CD4-positive, alpha-beta T cell treated with Interferon alpha-2 for 1 hour (primary cell): ENCODE data around the gene SYVN1.
A peak's percentile ranks its signal among the peaks of the same experiment; 100 is the strongest.

Experiments
- DNase-seq, 2 donors: peaks; one replicate each; pipeline ENCODE4 v3.0.0-alpha.2; 2020 to 2022

Gene SYVN1

GRCh38 chr11:65111744-65112545, 22.4 kb downstream of the SYVN1 start, which contains the start of gene TM7SF2:
Gene TM7SF2 (plus strand): TSS chr11:65111872. CDS start chr11:65112016, 144 bp downstream.
- peak; percentile 94 to 96 for DNase-seq

DNA sequence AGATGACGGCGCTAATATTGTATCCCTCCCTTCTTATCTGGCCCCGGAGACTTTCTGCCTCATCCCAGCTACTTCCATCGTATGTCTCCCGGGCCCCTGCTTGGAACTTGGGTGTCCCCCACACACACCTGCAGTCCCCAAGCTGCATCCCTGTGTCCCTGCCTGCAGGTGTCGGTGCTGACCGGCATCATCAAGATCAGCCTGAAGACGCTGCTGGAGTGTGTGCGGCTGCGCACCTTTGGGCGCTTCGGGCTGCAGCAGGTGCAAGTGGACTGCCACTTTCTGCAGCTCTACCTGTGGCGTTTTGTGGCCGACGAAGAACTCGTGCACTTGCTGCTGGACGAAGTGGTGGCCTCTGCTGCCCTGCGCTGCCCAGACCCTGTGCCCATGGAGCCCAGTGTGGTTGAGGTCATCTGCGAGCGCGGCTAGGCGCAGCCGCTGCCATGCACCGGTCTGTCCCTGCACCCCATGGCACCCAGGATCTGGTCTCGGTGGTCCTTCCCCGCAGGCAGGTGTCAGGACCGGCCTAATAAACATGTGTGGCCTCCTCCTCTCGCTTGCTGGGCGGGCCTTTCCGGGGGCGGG, 23.1 kb downstream of the SYVN1 start:
- DNase-seq, result no peak

DNA sequence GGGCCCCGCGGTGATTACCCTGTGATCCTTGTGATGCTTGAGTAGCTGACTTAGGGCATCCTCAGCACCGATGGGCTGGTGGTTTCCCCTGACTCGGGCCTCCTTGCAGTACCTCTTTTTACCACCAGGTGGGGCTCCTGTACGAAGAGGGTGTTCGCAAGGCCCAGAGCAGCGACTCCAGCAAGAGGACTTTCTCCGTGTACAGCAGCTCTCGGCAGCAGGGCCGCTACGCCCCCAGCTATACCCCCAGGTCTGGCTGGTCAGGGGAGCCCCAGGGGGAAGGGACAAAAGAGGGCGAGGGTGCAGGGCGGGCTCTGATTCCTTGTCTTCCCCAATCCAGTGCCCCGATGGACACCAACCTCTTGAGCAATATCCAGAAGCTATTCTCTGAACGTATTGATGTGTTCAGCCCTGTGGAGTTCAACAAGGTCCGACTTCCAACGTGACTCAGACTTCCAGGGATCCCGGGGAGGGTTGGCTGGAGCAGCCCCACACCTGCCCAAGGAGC, 23.9 kb downstream of the SYVN1 start:
- DNase-seq, result peak; percentile 91 to 96

DNA sequence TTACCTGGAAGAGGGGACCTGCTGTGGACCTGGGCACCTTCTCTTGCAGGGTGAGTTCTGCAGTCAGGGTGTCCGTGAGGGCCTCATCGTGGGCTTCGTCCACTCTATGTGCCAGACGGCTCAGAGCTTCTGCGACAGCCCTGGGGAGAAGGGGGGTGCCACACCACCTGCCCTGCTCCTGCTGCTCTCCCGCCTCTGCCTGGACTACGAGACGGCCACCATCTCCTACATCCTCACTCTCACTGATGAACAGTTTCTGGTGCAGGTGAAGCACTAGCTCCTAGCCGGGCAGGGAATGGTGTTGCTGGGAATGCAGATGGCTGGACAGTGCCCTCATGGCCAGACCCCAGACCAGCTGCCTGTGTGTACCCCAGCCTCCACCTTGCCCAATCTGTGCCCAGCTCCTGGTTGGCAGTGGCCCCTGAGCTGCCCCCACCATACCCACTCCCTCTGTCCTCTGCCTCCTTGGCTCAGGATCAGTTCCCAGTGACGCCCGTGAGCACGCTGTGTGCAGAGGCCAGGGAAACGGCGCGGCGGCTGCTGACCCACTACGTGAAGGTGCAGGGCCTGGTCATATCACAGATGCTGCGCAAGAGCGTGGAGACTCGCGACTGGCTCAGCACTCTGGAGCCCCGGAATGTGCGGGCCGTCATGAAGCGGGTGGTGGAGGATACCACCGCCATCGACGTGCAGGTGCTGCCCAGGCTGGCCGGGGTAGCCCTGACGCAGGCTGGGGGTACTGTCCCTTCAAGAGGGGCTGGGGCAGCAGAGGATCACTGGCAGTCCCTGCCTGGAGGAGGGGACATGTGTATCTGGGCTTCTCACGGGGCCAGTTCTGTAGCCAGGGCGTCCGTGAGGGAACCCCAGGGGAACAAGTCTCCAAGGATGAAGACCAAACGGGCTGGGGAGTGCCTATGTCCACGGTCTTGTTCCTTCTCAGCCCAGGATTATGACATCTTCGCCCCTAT, 24.8 kb downstream of the SYVN1 start:
- DNase-seq, result no peak

DNA sequence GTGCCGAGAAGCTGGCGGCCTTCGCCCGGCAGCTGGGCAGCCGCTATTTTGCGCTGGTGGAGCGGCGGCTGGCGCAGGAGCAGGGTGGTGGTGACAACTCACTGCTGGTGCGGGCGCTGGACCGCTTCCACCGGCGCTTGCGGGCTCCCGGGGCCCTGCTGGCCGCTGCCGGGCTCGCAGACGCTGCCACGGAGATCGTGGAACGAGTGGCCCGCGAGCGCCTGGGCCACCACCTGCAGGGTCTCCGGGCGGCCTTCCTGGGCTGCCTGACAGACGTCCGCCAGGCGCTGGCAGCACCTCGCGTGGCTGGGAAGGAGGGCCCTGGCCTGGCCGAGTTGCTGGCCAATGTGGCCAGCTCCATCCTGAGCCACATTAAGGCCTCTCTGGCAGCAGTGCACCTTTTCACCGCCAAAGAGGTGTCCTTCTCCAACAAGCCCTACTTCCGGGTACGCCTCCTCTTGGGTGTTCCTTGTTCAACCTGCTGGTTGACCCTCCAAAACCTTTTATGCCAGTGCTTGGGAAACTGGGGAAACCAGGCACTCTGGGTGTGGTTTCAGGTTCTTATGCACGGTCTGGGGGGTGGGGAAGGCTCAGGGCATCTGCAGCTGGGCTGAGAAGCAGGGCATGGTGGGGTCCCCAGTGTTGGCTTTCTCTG, 25.7 kb downstream of the SYVN1 start:
- no peak for DNase-seq

- DNase-seq, result no peak
Measured at GRCh38 chr11:65107751-65108468, 26.4 kb downstream of the SYVN1 start.

DNA sequence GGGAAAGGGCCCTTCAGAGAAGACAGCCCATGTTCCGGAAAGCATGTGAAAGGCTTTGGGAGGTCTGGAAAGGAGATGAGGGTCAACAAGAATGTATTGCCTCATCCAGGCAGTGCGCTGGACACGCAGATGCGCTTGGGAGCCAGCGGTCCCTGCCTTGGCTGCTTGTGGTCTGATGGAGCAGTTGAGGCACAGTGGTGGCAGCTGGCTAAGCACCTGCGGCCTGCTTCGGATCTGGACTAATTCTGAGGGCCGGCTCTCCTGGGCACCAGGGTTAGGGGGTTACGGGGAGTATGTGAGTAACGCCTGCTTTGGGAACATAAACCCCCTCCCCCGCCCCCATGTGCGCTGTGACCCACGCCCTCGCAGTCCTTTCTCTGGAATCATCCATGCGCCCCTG, 27.2 kb downstream of the SYVN1 start:
- DNase-seq, result no peak

DNA sequence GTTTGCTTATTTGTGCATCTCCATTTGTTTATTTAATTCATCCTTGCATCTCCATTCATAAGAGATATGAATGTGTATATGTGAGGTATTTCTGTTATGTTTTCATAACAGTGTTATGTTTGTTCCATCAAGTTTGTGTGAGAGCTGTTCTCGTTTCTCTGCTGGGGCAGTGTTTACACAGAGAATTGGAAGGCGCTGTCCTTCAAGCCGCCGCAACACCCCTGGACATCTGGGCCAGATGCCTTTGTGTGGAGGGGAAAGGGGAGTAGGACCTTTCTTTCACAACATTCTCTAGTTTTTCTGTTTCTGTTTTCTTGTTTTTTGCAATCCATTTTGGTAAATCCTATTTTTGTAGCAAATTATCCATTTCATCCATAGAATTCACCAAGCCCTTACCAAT, 29.7 kb downstream of the SYVN1 start:
- DNase-seq, result no peak

GRCh38 chr11:65103476-65103875, 30.8 kb downstream of the SYVN1 start:
- DNase-seq, result no peak

- DNase-seq, result no peak
Measured at GRCh38 chr11:65102142-65103095, 31.9 kb downstream of the SYVN1 start.

GRCh38 chr11:65100674-65101350, 33.5 kb downstream of the SYVN1 start:
- DNase-seq, result no peak

DNA sequence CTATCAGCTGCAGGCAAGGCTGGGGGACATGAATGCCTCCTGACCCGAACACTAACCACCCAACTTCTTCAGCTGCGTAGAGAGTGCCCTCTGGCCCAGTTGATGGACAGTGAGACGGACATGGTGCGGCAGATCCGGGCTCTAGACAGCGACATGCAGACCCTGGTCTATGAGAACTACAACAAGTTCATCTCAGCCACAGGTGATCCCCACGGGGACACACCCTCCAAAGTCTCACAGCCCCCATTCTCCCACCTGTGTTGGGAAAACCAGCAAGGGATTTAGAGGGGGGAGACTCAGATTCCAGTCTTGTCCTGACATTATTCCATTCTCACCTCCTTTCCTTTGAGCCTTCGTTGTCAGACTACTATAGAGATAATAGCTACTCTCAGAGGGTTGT, 37.4 kb downstream of the SYVN1 start:
- no peak for DNase-seq

- peak; percentile 85 to 91 for DNase-seq
Measured at GRCh38 chr11:65095974-65096806, 38.1 kb downstream of the SYVN1 start, which contains the start of gene VPS51. Gene VPS51 (plus strand): TSS chr11:65096214. CDS start chr11:65096251, 37 bp downstream.

GRCh38 chr11:65095427-65095826, 38.9 kb downstream of the SYVN1 start:
- DNase-seq, result no peak

DNA sequence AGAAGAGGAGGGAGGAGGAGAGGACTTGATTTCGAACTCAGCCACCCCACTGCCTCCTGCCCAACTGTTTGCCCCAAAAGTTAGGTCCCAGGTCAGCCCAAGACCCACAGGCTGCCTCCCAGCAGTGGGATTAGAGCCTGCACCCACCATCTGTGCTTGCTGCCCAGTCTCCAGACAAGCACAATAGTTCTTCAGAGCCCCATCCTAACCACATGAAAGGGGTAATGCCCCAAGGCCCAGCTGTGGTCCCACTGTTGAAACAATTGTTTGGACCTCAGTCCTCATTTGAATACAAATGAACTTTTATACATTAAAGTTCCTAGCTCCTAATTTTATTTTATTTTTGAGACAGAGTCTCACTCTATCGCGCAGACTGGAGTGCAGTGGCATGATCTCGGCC, 43.7 kb downstream of the SYVN1 start:
- no peak for DNase-seq

DNA sequence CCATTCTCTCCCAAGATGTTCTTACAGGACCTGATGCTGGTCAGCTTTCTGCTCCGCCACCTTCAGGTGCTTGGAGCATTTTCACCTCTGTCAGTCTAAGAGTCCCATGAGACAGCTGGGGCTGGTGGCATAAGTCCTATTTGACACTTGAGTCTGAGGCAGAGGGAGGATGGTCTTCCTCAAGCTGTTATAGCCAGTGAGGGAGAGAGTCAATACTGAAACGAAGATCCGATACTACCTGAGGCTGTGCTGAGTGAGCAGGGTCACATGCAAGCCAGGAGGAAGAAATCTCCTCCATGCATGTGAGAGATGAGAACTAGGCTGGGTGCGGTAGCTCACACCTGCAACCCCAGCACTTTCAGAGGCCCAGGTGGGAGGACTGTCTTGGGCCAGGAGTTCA, 44.7 kb downstream of the SYVN1 start:
- DNase-seq, result no peak

DNA sequence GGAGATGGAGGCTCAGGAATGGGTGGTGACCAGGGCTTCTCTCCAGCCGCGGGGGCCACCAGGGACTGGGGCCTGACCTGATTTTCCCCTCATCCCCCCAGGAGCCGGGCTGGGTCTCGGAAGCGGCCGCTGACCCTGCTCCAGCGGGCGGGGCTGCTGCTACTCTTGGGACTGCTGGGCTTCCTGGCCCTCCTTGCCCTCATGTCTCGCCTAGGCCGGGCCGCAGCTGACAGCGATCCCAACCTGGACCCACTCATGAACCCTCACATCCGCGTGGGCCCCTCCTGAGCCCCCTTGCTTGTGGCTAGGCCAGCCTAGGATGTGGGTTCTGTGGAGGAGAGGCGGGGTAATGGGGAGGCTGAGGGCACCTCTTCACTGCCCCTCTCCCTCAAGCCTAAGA, 46.5 kb downstream of the SYVN1 start:
- DNase-seq, result no peak

DNA sequence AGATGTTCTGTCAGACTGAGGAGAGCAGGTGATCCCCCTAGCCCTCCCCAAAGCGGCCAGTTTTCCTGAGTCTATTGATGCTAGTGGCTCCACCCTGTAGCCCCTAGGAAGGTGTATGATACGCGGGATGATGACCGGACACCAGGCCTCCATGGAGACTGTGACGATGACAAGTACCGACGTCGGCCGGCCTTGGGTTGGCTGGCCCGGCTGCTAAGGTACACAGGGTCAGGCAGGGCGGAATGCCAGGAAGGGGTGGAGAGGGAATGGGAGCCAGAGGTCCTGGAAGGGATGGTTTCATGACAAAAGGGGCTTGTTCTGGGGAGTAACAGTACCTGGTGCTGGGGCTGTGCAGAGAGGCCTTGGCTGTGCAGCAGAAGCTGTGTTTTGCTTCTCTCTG, 47.1 kb downstream of the SYVN1 start:
- DNase-seq, result no peak

- DNase-seq, result no peak
Measured at GRCh38 chr11:65086809-65087208, 47.5 kb downstream of the SYVN1 start.
